Neural crest cell (in vitro differentiated cells): ENCODE data around the gene CUL3. TPM values are rescaled to one million over a fixed set of nuclear protein-coding genes. Genes with fewer than 3 reads are reported as not detected.
"Not testable (repeated sequence)": the region's sequence is repeated elsewhere in the genome, so short reads cannot be mapped to it uniquely, and the experiment has no call there.

Source experiments
- DNase-seq: peaks from one replicate; pipeline ENCODE4 v3.0.0; 2021; ENCODE audit warnings: low read depth, mixed read lengths, low spot score
- H3K27ac Mint-ChIP-seq: one replicate; pipeline ENCODE4 v1.8.0; 2021; ENCODE audit warnings: mild to moderate bottlenecking, mixed read lengths; ENCODE audit not compliant: unreplicated experiment
- H3K27me3 Mint-ChIP-seq: 2 replicates; pipeline ENCODE4 v1.8.0; 2021; ENCODE audit warnings: low read depth, mild to moderate bottlenecking, mixed read lengths
- H3K36me3 Mint-ChIP-seq: 2 replicates; pipeline ENCODE4 v1.8.0; 2021; ENCODE audit warnings: low read depth, mild to moderate bottlenecking, mixed read lengths
- H3K4me1 Mint-ChIP-seq: 2 replicates; pipeline ENCODE4 v1.8.0; 2021; ENCODE audit warnings: mixed read lengths
- H3K4me3 Mint-ChIP-seq: one replicate; pipeline ENCODE4 v1.8.0; 2021; ENCODE audit warnings: mild to moderate bottlenecking, mixed read lengths
- H3K9me3 Mint-ChIP-seq: 2 replicates; pipeline ENCODE4 v1.8.0; 2021; ENCODE audit warnings: mixed read lengths
- total RNA-seq: library from RNA; stranded (reverse); gene quantifications from 2 replicates; pipeline ENCODE4 v1.2.1, GENCODE V29; 2021
- TF ChIP-seq, protein P1 (sequence below): fragments of 200-600 bp; sonication (generic); conservative IDR thresholded peaks from 2 replicates; pipeline ENCODE4 v1.5.0; 2021; ENCODE audit warnings: antibody characterized with exemption, mild to moderate bottlenecking

The CUL3 gene
- total RNA-seq, 1 donor from 2014 or later, result 99.4 TPM

DNA sequence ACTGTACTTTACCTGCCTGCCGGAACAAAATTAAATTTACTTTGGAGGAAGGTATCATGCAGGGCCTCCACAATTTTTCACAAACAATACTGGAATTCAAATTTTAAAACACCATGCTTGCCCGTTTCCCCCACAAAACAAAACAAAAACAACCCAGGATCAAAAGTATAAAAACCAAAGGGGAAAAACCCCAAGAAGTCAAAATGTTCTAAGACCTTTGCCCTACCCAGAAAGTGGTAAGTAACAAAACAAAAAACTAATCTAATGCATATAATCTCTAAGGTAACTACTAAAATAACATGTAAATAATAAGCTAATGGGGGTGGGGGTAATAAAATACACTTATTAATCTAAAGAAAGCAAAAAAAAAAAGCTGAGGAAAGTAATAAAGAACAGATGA is 60.5 kb downstream of the CUL3 start:
- Mint-ChIP-seq H3K36me3 (peaks cover 7% of the 10 kb centered on the region), H3K4me1 (peaks cover 12% of the 10 kb centered on the region), H3K4me3 (no peak overlapping the region), H3K9me3 (no peaks in the 10 kb centered on the region), H3K27me3 (no peaks in the 10 kb centered on the region), H3K27ac (no peak overlapping the region)
- TF ChIP-seq, protein P1, sequence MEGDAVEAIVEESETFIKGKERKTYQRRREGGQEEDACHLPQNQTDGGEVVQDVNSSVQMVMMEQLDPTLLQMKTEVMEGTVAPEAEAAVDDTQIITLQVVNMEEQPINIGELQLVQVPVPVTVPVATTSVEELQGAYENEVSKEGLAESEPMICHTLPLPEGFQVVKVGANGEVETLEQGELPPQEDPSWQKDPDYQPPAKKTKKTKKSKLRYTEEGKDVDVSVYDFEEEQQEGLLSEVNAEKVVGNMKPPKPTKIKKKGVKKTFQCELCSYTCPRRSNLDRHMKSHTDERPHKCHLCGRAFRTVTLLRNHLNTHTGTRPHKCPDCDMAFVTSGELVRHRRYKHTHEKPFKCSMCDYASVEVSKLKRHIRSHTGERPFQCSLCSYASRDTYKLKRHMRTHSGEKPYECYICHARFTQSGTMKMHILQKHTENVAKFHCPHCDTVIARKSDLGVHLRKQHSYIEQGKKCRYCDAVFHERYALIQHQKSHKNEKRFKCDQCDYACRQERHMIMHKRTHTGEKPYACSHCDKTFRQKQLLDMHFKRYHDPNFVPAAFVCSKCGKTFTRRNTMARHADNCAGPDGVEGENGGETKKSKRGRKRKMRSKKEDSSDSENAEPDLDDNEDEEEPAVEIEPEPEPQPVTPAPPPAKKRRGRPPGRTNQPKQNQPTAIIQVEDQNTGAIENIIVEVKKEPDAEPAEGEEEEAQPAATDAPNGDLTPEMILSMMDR, result no peak
- DNase-seq, result no peak

DNA sequence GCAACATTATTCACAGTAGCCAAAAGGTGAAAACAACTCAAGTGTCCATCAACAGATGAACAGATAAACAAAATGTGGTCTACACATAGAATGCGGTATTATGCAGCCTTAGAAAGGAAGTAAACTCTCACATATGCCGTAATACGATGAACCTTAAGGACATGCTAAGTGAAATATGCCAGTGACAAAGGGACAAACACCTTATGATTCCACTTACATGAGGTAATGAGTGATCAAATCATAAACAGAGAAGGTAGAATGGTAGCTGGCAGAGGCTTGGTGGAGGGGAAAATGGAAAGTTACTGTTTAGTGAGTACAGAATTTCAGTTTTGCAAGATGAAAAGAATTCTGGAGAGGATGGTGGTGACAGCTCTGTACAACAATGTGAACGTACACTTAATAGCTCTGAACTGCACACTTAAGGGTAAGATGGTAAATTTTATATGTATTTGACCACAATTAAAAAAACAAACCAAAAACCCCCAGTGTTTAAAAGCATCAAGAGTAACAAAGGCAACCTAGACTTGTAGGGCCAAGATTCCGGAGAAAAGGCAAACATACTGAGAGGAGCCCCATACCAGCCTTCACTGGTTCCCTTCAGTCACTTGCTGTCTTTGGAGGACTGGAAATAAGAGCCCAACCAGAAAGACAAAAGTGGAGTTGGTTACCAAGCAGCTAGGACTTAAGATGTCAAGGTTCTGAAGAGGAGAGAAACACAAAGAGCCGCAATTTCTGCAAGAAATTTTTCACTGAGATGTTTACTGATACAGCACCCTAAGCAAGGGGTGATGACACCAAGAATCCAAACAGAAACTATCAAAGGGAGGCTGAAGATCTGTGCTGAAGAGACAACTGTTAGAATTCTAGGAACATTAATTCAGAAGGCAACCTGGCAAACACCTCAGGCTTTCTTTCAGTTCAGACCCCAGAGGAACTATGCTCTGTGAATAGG is 61.3 kb downstream of the CUL3 start:
- TF ChIP-seq, protein P1, result no peak
- no peaks in the 10 kb centered on the region for H3K27me3 Mint-ChIP-seq
- H3K9me3 Mint-ChIP-seq, result no peaks in the 10 kb centered on the region
- H3K4me1 Mint-ChIP-seq, result peaks cover 12% of the 10 kb centered on the region
- no peak overlapping the region for H3K27ac Mint-ChIP-seq
- no peak overlapping the region for H3K4me3 Mint-ChIP-seq
- no peak for DNase-seq
- H3K36me3 Mint-ChIP-seq, result peaks cover 7% of the 10 kb centered on the region

DNA sequence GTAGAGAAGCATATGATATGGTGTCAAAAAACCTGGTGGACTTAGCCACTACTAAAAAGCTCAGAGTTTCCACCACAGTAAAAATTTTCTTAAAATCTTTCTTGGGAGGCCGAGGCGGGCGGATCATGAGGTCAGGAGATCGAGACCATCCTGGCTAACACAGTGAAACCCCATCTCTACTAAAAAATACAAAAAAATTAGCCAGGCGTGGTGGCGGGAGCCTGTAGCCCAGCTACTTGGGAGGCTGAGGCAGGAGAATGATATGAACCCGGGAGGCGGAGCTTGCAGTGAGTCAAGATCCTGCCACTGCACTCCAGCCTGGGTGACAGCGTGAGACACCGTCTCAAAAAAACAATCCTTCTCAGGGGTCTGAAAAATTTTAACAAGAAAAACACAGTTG is 62.7 kb downstream of the CUL3 start:
- H3K27ac Mint-ChIP-seq, H3K9me3 Mint-ChIP-seq, DNase-seq, H3K36me3 Mint-ChIP-seq, H3K27me3 Mint-ChIP-seq, H3K4me3 Mint-ChIP-seq: not testable (repeated sequence)
- peaks cover 12% of the 10 kb centered on the region for H3K4me1 Mint-ChIP-seq

DNA sequence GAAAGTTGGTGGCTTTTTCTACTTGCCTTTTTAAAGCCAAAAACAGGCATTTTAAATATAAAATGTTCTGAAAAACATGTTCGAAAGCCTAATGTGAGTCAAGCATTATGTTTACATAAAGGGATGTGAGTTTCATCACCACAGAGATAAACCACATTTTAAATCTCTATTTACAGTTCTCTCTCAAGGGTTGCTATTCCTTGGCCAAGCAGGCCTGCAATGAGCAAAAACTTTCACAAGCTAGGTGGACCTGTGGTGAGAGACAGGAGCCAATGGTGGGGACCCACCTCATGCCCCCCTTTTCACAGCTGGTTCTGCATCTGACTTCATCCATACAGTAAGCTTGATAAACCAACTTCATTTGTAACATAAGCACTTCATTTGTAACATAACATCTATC is 65.1 kb downstream of the CUL3 start:
- Mint-ChIP-seq H3K4me1 (peaks cover 12% of the 10 kb centered on the region), H3K27me3 (no peaks in the 10 kb centered on the region), H3K36me3 (peaks cover 7% of the 10 kb centered on the region), H3K27ac (no peak overlapping the region), H3K4me3 (no peak overlapping the region), H3K9me3 (no peaks in the 10 kb centered on the region)
- DNase-seq, result no peak
- TF ChIP-seq, protein P1, result no peak

DNA sequence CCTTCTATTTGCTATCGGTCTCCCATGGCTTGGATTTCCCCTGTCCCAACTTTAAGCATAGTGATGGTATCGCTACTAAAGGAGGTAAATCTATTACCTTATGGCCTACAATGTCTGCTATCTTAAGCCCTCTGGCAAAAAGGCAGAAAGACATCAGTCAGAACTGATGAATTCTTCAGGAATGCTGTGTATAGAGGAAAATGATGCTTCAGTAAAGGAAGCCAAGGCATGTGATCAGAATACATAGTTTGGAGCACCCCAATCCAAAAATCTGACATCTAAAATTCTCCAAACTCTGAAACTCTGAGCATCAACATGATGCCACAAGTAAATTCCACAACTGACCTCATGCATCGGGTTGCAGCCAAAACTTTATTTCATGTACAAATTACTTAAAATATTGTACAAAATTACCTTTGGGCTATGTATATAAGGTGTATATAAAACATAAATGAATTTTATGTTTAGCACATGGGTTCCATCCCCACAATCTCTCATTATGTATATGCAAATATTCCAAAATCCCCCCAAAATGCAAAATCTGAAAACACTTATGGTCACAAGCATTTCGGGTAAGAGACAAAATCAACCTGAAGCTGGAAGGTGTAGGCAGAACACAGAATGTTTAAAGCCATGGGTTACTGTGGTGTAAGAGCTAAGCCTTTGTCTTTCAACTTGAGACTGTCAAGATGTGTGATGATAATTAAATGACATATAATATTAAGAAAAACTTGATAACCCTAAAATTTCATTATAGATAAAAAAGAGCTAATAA is 66.2 kb downstream of the CUL3 start:
- H3K36me3 Mint-ChIP-seq, result peaks cover 7% of the 10 kb centered on the region
- DNase-seq, result no peak
- H3K27ac Mint-ChIP-seq, result no peak overlapping the region
- no peaks in the 10 kb centered on the region for H3K9me3 Mint-ChIP-seq
- H3K4me3 Mint-ChIP-seq, result no peak overlapping the region
- peaks cover 7% of the 10 kb centered on the region for H3K4me1 Mint-ChIP-seq
- no peaks in the 10 kb centered on the region for H3K27me3 Mint-ChIP-seq
- TF ChIP-seq, protein P1, result no peak
